Chondrocyte (in vitro differentiated cells): ENCODE measurements around the gene STK38L. TPM values are rescaled to one million over a fixed set of nuclear protein-coding genes. Genes with fewer than 3 reads are reported as not detected.

Experiments
- DNase-seq: peaks from one replicate; pipeline ENCODE4 v3.0.0; 2021; ENCODE audit warnings: mixed read lengths, low spot score
- H3K27ac Mint-ChIP-seq: one replicate; pipeline ENCODE4 v1.8.0; 2021; ENCODE audit warnings: mild to moderate bottlenecking, moderate library complexity, mixed read lengths; ENCODE audit not compliant: unreplicated experiment
- H3K27me3 Mint-ChIP-seq: 2 replicates; pipeline ENCODE4 v1.8.0; 2021; ENCODE audit warnings: low read depth, mixed read lengths
- H3K36me3 Mint-ChIP-seq: 2 replicates; pipeline ENCODE4 v1.8.0; 2021; ENCODE audit warnings: low read depth, mixed read lengths
- H3K4me1 Mint-ChIP-seq: 2 replicates; pipeline ENCODE4 v1.8.0; 2021; ENCODE audit warnings: low read depth, mild to moderate bottlenecking, mixed read lengths
- H3K4me3 Mint-ChIP-seq: one replicate; pipeline ENCODE4 v1.8.0; 2021; ENCODE audit warnings: mild to moderate bottlenecking, moderate library complexity, mixed read lengths; ENCODE audit not compliant: unreplicated experiment
- H3K9me3 Mint-ChIP-seq: 2 replicates; pipeline ENCODE4 v1.8.0; 2021; ENCODE audit warnings: low read depth, mixed read lengths
- total RNA-seq: library from RNA; stranded (reverse); gene quantifications from 3 replicates; pipeline ENCODE4 v1.2.1, GENCODE V29; 2021
- TF ChIP-seq, protein P1 (sequence below): fragments of 200-600 bp; sonication (generic); IDR thresholded peaks from 2 replicates; pipeline ENCODE4 v1.5.0; 2021; ENCODE audit warnings: antibody characterized with exemption, mild to moderate bottlenecking, moderate library complexity

Gene STK38L
- total RNA-seq, 1 donor from 2014 or later: 219 TPM

GRCh38 chr12:27332407-27332713, 88.3 kb downstream of the STK38L start:
- H3K27ac Mint-ChIP-seq: peak overlapping the region; percentile 92
- H3K4me3 Mint-ChIP-seq: peak overlapping the region; percentile 82
- DNase-seq: no peak
- H3K4me1 Mint-ChIP-seq: peaks cover 48% of the 10 kb centered on the region
- no peaks in the 10 kb centered on the region for H3K9me3 Mint-ChIP-seq
- H3K36me3 Mint-ChIP-seq: peaks cover 8% of the 10 kb centered on the region
- TF ChIP-seq, protein P1, sequence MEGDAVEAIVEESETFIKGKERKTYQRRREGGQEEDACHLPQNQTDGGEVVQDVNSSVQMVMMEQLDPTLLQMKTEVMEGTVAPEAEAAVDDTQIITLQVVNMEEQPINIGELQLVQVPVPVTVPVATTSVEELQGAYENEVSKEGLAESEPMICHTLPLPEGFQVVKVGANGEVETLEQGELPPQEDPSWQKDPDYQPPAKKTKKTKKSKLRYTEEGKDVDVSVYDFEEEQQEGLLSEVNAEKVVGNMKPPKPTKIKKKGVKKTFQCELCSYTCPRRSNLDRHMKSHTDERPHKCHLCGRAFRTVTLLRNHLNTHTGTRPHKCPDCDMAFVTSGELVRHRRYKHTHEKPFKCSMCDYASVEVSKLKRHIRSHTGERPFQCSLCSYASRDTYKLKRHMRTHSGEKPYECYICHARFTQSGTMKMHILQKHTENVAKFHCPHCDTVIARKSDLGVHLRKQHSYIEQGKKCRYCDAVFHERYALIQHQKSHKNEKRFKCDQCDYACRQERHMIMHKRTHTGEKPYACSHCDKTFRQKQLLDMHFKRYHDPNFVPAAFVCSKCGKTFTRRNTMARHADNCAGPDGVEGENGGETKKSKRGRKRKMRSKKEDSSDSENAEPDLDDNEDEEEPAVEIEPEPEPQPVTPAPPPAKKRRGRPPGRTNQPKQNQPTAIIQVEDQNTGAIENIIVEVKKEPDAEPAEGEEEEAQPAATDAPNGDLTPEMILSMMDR: no peak
- no peaks in the 10 kb centered on the region for H3K27me3 Mint-ChIP-seq

DNA sequence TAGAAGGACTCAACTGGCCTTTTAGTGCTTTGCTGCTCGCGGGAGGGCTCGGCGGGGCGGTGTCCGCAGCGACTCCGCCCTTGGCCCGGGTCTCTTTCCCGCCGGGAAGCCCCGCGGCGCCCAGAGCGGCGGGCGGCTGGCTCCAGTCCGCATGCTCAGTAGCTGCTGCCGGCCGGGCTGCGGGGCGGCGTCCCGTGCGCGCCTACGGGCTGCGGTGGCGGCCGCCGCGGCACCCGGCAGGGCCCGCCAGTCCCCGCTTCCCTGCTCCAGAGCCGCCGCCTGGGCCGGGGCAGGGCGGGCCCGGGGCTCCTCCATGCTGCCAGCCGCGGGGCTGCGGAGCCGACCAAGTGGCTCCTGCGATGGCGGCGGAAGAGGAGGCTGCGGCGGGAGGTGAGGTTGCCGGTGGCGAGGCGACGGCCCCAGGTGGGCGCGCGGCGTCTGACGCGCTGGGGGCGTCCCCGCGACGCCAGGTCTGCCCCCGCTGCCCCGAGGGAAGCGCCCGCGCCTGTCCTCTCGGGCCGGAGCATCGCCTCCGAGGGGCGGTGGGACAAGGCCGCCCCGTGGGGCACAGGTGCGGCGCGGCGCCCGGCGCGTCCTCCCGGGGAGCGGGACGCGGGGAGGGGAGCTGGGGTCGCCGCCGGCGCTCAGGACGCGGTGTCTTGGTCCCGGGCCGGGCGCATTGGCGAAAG, 88.8 kb downstream of the STK38L start, which contains the start of gene BMAL2:
BMAL2 (plus strand) TSS at position 123 of the 689 bp plus-strand sequence; CDS start at position 360, 237 bp downstream.
- no peak for DNase-seq
- H3K36me3 Mint-ChIP-seq: peaks cover 3% of the 10 kb centered on the region

DNA sequence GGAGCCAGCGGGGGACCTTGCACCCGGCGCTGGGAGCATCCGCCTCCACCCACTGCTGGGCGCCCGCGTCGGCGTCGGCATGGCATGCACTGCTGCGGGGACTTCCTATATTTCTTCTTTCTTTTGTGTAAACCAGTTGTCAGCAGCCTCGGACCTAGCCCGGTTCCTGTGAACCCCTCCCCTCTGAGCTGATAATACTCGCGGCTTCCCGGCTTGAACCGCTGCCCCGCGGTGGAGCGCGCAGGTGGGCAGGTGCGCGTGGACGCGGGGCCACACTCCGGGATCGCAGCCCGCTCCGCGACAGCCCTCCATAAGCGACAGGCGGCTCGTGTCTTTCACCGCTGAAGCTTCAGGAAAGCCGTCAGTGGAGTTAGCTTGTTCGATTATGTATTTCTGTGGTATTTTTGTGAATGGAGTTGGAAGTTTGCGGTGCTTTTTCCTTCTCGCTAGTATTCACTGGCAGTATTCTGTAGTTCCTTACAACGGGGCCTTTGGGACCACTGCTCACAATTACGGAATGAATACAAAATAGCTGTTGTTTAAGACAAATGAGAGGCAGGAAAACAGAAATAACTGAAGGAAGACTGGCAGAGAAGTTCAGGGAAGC, 89.4 kb downstream of the STK38L start:
- H3K27ac Mint-ChIP-seq: peak overlapping the region; percentile 59
- no peak for DNase-seq
- TF ChIP-seq, protein P1: no peak
- H3K36me3 Mint-ChIP-seq: peaks cover 1% of the 10 kb centered on the region
- H3K4me1 Mint-ChIP-seq: peaks cover 43% of the 10 kb centered on the region
- no peaks in the 10 kb centered on the region for H3K27me3 Mint-ChIP-seq
- H3K4me3 Mint-ChIP-seq: peak overlapping the region; percentile 87
- H3K9me3 Mint-ChIP-seq: no peaks in the 10 kb centered on the region

More for the DNA sequence above, 88.8 kb downstream of the STK38L start, which contains the start of gene BMAL2:
- peaks cover 45% of the 10 kb centered on the region for H3K4me1 Mint-ChIP-seq
- TF ChIP-seq, protein P1: no peak
- H3K27me3 Mint-ChIP-seq: no peaks in the 10 kb centered on the region
- no peaks in the 10 kb centered on the region for H3K9me3 Mint-ChIP-seq
- peak within 1 kb of the TSS; percentile 92 for H3K27ac Mint-ChIP-seq
- peak within 1 kb of the TSS; percentile 87 for H3K4me3 Mint-ChIP-seq

GRCh38 chr12:27334042-27334720, 90.1 kb downstream of the STK38L start:
- TF ChIP-seq, protein P1: no peak
- no peak for DNase-seq
- Mint-ChIP-seq H3K27ac (no peak overlapping the region), H3K27me3 (no peaks in the 10 kb centered on the region), H3K36me3 (no peaks in the 10 kb centered on the region), H3K9me3 (no peaks in the 10 kb centered on the region), H3K4me1 (peaks cover 40% of the 10 kb centered on the region), H3K4me3 (peak overlapping the region; percentile 87)

- Mint-ChIP-seq H3K4me3 (no peak overlapping the region), H3K27me3 (no peaks in the 10 kb centered on the region), H3K27ac (no peak overlapping the region), H3K4me1 (peaks cover 36% of the 10 kb centered on the region), H3K36me3 (no peaks in the 10 kb centered on the region), H3K9me3 (no peaks in the 10 kb centered on the region)
- DNase-seq: no peak
- TF ChIP-seq, protein P1: no peak
Observed at GRCh38 chr12:27334721-27335082, 90.6 kb downstream of the STK38L start.
